ENCODE data around the gene MAP4K2.

Gene MAP4K2

DNA sequence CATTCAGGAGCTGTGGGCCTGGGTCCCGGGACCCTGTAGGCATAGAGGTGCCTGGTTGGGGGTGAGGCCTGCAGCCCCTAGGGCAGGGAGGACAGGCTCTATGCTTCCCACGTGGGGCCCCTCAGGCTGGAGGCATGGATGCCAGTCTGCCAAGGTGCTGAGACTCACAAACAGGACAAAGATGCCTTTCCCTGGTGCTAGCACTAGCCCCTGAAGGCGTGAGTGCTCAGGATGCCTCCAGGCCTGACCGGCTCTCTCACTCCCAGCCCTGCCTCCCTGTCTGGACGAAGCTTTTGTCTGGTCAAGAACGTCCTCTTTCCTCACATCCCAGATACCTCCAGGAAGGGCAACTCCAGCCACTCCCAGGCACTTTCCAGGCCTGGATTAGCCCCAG is 39.3 kb upstream of the MAP4K2 start:
- Mint-ChIP-seq H3K4me3 (no peak overlapping the region), H3K36me3 (no peaks in the 10 kb centered on the region), H3K27me3 (no peaks in the 10 kb centered on the region), H3K27ac (no peak overlapping the region), H3K4me1 (peaks cover 27% of the 10 kb centered on the region), H3K9me3 (no peaks in the 10 kb centered on the region)
- no peak for ATAC-seq

DNA sequence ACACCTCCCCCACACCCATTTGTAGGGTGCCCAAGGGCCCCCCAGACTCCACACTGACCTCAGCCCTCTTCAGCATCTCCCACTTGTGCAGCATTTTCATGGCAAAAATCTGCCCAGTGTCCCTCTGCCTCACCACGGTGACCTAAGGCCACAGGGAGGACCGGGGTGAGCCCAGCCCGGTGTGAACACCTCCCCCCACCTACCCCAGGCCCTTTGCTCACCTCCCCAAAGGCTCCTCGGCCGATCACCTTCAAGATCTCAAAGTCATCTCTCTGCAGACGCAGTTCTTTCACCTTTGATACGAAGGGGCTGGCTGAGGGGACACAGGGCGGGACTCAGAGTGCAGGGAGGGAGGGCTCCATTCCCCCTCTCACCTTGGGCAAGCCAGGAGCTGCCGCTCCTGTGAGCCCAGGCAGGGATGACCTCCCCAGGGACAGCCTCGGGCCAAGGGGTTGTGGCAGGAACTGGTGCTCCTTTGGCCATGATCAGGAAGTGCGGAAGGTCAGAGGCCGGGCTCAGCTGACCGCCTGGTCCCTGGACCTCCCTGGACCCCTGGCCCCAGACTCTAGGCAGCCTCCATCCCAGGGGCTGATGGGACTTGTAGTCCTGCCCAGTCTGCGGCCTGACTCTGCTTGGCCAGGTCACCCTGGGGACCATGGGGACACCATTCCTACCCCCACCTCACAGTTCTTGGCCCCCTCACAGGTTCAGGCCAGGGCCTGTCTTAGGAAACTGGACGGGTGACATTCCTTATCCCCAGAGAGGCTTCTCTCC is 38.8 kb upstream of the MAP4K2 start:
- no peaks in the 10 kb centered on the region for H3K36me3 Mint-ChIP-seq
- H3K27ac Mint-ChIP-seq = no peak overlapping the region
- peaks cover 27% of the 10 kb centered on the region for H3K4me1 Mint-ChIP-seq
- no peaks in the 10 kb centered on the region for H3K27me3 Mint-ChIP-seq
- H3K4me3 Mint-ChIP-seq = no peak overlapping the region
- no peak for ATAC-seq
- H3K9me3 Mint-ChIP-seq = no peaks in the 10 kb centered on the region

DNA sequence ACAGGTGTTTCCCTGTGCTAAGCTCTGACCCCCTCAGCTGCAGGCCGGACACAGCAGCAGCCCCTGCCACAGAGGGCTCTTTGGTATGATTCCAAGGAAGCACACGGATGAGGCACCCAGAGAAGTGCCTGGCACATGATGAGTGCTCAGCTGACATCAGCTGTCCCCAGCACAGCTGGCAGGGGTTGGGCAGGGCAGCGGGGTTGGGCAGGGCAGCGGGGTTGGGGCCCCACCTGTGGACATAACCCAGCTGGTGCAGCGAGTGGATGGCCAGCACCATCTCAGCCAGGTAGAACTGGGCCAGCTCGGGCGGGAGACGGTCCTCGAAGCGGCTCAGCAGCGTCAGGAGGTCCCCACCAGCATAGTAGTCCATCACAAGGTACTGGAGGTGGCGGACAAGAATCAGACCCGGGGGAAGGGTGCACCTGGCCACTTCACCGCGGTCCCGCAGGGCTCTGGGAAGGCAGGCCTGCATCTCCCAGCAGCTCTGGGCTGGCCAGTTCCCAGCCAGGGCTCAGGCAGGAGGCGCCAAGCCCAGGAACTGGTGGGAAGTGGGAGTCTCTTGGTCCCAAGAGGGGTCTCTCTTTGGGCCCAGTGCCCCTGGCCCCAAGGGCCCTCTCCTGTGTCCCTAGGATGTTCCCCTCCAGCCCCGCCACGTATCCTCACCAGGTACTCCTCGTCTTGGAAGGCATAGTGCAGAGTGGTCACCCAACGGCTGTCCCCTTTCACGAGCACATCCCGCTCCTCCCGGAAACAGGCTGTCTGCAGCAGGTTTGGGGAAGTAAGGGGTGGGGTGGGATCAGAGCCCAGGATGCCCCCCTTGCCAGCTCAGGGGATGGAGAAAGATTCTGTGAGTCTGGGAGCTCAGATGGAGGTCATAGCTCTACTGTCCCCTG is 37.1 kb upstream of the MAP4K2 start:
- Mint-ChIP-seq H3K4me3 (no peak overlapping the region), H3K9me3 (no peaks in the 10 kb centered on the region)

DNA sequence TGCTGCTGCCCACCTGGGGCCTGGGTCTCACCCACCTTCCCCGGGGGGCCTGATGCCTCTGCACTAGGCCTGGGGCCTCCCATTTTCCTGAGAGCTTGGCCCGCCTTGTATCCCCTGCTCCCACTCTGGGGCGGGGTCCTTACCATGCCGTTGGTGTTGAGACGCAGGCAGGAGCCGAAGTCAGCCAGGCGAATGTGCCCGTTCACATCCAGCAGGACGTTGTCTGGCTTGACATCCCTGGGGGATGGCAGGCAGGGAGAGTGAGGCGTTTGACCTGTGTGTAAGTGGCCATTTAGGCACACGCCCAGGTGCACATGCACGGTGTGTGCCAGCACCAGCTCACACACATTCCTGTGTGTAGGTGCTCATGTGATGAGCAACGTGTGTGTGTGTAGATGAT is 36.3 kb upstream of the MAP4K2 start:
- Mint-ChIP-seq H3K4me1 (peaks cover 20% of the 10 kb centered on the region), H3K4me3 (no peak overlapping the region), H3K27ac (no peak overlapping the region), H3K36me3 (no peaks in the 10 kb centered on the region), H3K9me3 (no peaks in the 10 kb centered on the region), H3K27me3 (no peaks in the 10 kb centered on the region)
- ATAC-seq = no peak

More for the DNA sequence above, 37.1 kb upstream of the MAP4K2 start:
- Mint-ChIP-seq H3K4me1 (peaks cover 24% of the 10 kb centered on the region), H3K36me3 (no peaks in the 10 kb centered on the region), H3K27ac (no peak overlapping the region), H3K27me3 (no peaks in the 10 kb centered on the region)
- ATAC-seq = no peak

DNA sequence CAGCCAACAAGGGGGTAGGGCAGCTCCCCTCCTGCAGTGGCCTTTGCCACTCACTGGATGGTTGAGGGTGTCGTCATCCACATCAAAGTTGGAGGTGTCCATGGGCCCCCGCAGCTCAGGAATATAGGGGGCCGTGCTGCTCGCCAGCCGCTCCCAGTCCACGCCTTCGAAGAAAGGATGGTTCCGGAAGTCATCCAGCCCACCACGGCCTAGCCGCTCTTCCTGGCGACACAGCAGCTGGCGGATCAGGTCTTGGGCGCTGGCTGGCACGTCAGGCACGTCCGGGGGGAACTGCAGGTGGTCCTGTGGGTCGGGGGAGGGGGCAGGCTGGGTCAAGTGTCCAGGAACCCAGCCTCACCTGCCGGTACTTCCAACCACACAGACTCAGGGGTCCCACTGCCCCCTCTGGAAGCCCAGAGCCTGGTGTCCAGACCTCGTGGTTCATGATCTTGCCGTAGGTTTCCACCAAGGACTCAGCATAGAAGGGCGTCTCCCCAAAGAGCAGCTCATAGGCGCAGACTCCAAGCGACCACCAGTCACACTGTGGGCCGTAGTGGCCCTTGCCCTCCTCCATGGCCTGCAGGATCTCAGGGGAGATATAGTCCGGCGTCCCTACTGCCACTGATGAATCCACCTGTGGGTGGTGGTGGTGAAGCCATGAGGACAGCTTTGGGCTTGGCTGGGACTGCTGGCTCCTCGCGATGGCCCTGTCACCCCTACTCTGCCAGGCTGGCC is 35.8 kb upstream of the MAP4K2 start:
- Mint-ChIP-seq H3K4me3 (no peak overlapping the region), H3K27ac (no peak overlapping the region), H3K36me3 (no peaks in the 10 kb centered on the region), H3K9me3 (no peaks in the 10 kb centered on the region), H3K27me3 (no peaks in the 10 kb centered on the region), H3K4me1 (peaks cover 15% of the 10 kb centered on the region)
- no peak for ATAC-seq

DNA sequence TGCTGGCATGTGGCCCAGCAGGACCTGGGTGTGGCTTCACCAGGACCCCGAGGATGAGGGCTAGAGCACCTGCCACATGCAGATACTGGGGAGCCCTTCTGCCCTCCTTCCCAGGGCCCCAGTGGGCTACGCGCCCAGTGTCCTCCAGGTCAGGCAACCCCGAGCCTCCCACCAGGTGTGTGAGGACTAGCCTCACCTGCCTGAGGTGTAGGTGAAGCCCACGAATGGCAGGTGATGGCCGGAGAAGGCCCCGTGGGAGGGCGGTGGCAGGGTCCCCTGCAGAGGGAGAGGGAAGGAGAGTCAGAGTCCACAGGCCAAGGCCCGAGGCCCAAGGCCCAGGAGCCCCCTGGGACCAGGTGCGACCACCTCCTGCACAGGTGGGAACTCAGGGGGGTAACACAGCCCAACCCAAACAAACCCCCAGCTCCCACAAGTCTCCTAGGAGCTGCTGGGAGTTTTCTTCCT is 34.9 kb upstream of the MAP4K2 start:
- H3K4me3 Mint-ChIP-seq = no peak overlapping the region
- no peaks in the 10 kb centered on the region for H3K36me3 Mint-ChIP-seq
- peaks cover 7% of the 10 kb centered on the region for H3K4me1 Mint-ChIP-seq
- no peak overlapping the region for H3K27ac Mint-ChIP-seq
- no peaks in the 10 kb centered on the region for H3K27me3 Mint-ChIP-seq
- H3K9me3 Mint-ChIP-seq = no peaks in the 10 kb centered on the region
- no peak for ATAC-seq

DNA sequence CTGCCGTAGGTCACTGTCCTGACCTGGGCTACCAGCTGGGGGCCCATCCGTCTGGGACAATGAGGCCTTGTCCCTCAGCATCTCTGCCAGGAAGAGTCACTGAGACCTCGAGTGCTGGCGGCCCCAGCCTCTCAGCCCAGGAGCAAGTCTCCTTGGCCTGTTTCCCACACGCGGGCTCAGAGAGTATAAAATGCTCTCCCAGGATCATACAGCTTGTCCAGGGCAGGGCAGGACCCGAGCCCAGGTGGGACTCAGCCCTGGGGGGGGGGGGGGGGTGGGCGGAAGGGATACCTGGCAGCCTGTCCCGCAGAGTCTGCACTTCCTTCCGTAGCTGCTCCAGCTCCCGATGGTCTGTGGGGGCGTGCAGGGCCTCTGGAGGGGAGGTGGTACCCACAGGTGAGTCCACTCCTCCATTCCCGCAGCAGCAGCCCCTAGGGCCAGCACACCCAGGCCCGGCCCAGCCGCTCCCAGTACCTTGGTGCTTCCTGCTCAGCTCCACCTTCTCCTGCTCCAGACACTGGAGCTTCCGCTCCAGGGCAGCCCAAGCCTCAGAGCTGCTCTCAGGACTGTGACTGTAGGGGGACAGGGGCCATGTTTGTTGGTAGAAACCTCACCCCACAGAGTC is 33.5 kb upstream of the MAP4K2 start:
- peaks cover 5% of the 10 kb centered on the region for H3K4me1 Mint-ChIP-seq
- H3K27me3 Mint-ChIP-seq = no peaks in the 10 kb centered on the region
- no peaks in the 10 kb centered on the region for H3K9me3 Mint-ChIP-seq
- H3K4me3 Mint-ChIP-seq = no peak overlapping the region
- H3K36me3 Mint-ChIP-seq = peaks cover 6% of the 10 kb centered on the region
- ATAC-seq = no peak
- H3K27ac Mint-ChIP-seq = no peak overlapping the region

DNA sequence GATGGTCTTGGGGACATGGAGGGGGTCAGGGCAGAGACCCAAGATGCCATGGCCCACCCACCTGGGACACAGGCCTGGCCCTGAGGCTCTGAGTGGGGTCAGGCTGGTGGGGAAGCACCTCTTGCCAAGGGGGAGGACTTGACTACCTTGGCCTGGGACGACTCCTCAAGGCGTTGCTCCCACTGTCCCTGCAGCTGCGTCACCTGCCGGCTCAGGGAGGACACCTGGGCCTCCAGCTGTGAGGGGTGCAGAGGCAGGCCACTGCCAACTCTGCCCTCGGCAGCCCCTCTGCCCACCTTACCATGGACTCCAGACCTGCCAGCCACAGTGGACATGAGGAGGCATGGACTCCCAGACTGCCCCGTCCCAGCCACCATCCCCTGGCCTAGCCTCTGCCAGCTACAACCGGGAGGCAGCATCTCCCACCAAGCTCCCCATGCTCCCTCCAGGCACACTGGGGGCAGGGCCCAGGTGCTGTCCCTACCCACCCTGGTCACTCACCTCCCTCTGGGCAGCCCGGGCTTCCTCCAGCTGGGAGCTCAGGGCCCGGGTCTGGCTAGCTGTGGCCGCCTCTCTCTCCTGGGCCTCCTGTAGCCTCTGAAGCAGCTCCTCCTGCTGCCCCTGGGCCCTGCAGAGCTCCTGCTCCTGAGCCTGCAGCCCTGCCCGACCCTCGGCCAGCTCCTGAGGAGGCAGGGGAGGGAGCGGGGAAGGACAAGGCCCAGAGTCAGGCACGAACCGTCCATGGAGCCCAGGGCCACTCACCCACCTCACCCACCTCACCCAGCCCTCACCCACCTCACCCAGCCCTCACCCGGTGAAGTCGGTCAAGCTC is 32.8 kb upstream of the MAP4K2 start:
- H3K27me3 Mint-ChIP-seq = no peaks in the 10 kb centered on the region
- H3K9me3 Mint-ChIP-seq = no peaks in the 10 kb centered on the region
- ATAC-seq = no peak
- peaks cover 6% of the 10 kb centered on the region for H3K36me3 Mint-ChIP-seq
- no peak overlapping the region for H3K4me3 Mint-ChIP-seq
- no peak overlapping the region for H3K27ac Mint-ChIP-seq
- H3K4me1 Mint-ChIP-seq = peaks cover 5% of the 10 kb centered on the region

DNA sequence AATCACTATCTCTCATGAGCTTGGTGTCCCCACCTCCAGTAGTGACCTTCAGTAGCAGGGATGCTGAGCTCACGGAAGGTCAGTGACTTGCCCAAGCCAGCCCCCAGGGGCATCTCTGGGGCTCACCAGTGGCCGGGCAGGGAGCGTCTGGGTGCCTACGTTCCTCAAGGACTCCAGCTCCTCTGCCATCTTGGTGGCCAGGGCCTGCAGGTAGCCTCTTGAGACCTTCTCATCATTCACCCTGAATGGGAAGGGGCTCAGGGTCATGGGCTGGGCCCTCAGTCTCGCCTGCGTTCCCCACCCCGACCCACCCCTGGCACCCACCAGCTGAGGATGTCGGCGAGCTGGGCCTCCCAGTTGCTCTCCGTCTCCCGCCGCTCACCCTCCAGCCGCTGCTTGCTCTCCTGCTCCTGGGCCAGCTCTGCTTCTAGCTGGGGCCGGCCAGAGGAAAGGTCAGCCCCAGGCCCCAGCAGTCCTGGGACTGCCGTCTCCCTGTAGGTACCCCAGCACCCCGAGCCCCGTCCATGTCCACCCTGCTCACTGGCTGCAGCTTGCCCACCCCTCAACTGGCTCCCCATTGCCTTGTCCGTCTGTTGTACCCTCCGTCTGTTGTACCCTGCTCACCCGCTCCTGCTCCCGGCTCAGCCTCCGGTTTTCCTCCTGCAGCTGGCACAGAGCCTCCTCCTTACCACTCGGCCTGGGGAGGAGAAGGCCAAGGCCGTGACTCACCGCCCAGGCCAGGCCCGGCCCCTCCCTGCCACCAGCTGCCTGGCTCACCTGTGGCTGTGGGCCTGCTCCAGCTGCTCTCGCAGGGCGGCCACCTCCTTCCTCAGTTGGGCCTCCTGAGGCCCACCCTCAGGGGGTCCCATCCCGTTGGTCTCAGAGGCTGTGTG is 32.0 kb upstream of the MAP4K2 start:
- H3K9me3 Mint-ChIP-seq = no peaks in the 10 kb centered on the region
- no peak overlapping the region for H3K27ac Mint-ChIP-seq
- peaks cover 5% of the 10 kb centered on the region for H3K4me1 Mint-ChIP-seq
- H3K36me3 Mint-ChIP-seq = peaks cover 6% of the 10 kb centered on the region
- no peaks in the 10 kb centered on the region for H3K27me3 Mint-ChIP-seq
- ATAC-seq = no peak
- no peak overlapping the region for H3K4me3 Mint-ChIP-seq

DNA sequence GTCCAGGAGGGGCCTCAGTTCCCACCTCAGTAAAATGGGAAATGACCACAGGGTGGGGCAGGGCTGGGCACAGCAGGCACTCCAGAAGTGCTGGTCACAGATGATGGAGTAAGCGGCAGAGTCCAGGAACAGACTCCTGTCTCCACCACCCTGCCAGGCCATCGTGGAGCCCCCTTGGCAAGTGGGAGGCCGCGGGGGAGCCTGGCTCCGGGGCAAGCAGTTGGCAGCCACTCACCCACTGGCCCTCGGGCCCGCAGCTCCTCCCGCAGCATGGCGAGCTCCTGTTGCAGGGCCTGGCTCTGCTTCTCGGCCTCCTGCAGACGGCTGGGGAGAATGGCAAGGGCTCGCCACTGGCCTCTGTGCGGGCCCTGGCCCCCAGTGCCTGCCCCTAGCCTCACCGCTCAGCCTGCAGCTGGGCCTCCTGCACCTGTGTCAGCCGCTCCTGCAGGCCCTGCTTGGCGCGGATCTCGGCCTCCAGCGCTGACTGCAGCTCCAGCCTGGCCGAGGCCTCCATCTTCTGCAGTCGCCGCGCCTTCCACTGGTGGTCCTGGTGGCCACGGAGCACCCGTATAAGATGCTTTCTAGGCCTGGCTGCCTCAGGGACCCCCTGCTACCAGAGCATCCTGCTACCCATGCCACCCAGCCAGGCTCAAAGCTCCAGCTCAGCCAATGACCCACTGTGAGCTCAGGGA is 31.2 kb upstream of the MAP4K2 start:
- no peak overlapping the region for H3K27ac Mint-ChIP-seq
- peaks cover 8% of the 10 kb centered on the region for H3K36me3 Mint-ChIP-seq
- peaks cover 5% of the 10 kb centered on the region for H3K4me1 Mint-ChIP-seq
- no peak overlapping the region for H3K4me3 Mint-ChIP-seq
- H3K27me3 Mint-ChIP-seq = no peaks in the 10 kb centered on the region
- no peaks in the 10 kb centered on the region for H3K9me3 Mint-ChIP-seq
- no peak for ATAC-seq

DNA sequence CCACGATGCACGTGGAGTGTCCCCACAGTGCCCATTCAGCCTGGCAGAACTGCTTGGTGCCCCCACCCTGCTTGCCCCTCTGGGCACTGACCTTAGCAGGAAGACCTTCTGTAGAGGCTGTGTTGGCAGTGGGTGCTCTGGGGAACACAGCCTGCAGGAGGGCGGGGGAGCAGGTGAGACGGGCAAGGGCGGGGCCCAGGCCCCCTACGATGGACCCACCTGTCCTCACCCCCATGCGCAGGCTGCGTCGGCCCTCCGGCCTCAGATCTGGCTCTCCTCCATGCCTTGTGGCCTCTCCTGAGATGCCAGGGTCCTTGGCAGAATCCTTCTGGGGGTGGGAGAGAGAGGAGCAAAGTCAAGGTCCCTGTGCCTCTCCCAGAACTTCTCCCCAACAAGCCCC is 30.5 kb upstream of the MAP4K2 start:
- no peak for ATAC-seq
- H3K27me3 Mint-ChIP-seq = no peaks in the 10 kb centered on the region
- H3K4me1 Mint-ChIP-seq = peaks cover 5% of the 10 kb centered on the region
- H3K27ac Mint-ChIP-seq = no peak overlapping the region
- H3K4me3 Mint-ChIP-seq = no peak overlapping the region
- H3K36me3 Mint-ChIP-seq = peaks cover 12% of the 10 kb centered on the region
- H3K9me3 Mint-ChIP-seq = no peaks in the 10 kb centered on the region

DNA sequence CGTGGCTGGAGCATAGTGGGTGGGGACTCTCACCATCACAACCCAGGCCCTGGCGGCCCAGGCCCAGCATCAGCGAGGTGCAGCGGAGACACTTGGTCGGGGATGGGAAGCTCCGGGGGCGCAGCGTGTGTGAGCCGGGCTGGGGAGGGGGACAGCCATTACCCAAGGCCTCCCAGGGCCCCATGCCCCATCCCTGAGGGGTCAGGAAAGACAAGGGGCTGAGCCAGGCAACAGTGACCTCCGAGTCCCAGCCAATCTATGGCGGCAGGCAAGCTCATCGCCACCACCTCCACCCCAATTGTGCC is 30.1 kb upstream of the MAP4K2 start:
- ATAC-seq = no peak
- H3K4me1 Mint-ChIP-seq = peaks cover 5% of the 10 kb centered on the region
- H3K36me3 Mint-ChIP-seq = peaks cover 12% of the 10 kb centered on the region
- no peak overlapping the region for H3K4me3 Mint-ChIP-seq
- no peak overlapping the region for H3K27ac Mint-ChIP-seq
- no peaks in the 10 kb centered on the region for H3K27me3 Mint-ChIP-seq
- H3K9me3 Mint-ChIP-seq = no peaks in the 10 kb centered on the region

DNA sequence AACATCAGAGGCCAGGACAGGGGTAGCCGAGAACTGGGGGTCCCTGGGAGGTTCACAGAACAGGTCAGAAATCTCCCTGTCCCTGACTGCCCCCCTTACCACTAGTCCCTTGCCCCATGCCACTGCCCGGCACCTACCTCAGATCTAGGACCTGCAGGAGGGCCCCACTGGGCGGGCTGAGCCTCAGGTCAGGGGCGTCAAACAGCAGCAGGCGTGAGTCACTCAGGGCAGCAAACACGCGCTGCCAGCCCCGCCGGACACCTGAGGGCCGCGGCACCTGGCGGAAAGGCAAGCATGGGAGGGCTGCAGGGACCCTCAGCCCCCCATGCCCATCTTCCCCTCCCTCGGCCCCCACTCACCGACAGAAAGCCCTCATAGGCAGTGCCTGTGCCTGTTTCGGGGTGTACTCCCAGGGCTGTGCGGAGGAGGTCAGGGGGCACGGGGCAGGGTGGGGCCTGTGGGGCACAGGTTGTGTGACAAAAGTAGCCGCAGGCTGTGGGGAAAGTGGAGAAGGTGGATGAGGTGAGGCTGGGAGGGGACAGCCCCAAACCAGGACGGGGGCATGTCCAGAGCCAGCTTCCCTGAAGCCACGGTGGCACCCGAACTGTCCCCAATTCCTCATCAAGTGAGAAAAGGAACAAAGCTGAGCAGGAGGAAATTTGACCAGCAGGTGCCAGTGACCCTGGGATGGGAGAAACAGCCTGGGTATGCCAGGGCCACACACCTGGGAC is 29.6 kb upstream of the MAP4K2 start:
- Mint-ChIP-seq H3K27ac (no peak overlapping the region), H3K4me3 (no peak overlapping the region), H3K36me3 (peaks cover 17% of the 10 kb centered on the region), H3K4me1 (peaks cover 5% of the 10 kb centered on the region), H3K9me3 (no peaks in the 10 kb centered on the region), H3K27me3 (no peaks in the 10 kb centered on the region)
- no peak for ATAC-seq
